Stimulated activated naive CD4-positive, alpha-beta T cell (primary cell): ENCODE results near the gene PON1.

Source experiments
- DNase-seq, 6 experiments: peaks; one replicate each; lab custom pipeline; 2025; lab: John Stamatoyannopoulos, UW

PON1 gene

GRCh38 chr7:95324431-95324830 lies at the start of gene PON1:
Gene PON1 (minus strand): TSS chr7:95324532. CDS start chr7:95324475, 57 bp downstream.
- DNase-seq = peak in 1 of 6 experiments; percentile 5

DNA sequence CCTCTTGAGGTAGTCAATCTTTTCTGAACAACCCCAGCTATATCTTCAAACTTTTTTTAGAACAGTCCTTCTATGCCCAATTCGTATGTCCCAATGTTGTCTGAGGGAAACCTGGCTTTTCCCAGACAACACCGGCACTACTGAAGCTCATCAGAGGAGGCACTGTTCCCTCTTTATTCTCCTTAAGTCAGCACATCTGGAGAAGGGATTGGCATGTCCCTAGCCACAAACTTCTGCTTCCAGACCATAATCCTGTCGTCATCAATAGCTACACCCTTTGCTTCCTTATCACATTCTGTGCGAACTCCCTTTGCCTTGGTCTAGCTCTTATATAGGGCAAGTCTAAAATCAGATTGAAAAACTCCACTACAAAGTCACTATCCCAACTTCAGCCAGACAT lies 49.0 kb upstream of the PON1 start:
- DNase-seq = no peak

DNA sequence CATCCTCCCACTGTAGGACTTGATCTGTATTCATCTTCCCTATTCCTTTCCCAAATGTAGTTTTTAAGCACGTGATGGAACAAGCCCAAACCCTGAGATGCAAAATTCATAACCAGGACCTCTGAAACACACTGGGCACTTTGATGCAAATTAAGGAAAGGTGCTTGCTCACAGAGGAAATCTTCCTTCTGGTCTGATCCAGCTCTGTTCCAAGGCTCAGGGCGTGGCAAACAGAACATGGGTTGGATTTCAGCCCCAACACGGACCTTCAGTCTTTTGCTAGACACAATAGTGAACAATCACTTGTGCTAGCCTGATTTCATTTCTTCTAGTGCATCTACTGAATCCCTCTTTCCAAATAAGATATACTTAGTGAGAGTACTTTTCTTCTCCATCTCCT lies 43.9 kb upstream of the PON1 start:
- DNase-seq = no peak

- no peak for DNase-seq
Observed at GRCh38 chr7:95367606-95368005, 43.3 kb upstream of the PON1 start.

DNA sequence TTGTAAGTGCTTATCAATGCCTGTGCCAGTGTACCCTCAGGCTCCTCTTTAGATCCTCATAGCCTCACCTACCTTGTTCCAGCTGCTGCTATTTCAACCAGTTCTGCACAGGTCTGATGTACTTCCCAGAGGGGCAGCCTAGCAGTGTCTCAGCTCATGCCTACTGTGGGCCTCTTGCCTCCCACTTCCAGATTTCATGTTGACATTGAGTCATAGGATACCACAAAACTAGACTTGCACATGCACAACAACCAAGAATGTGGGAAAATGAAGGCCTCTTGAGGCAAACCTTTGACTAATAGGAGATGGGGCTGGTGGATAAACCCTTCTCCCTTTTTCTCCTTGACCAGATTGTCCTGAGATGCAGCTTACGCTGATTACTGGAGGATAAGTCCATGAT lies 40.8 kb upstream of the PON1 start:
- DNase-seq = no peak

- no peak for DNase-seq
Observed at GRCh38 chr7:95357623-95358022, 33.3 kb upstream of the PON1 start.

- DNase-seq = no peak
Observed at GRCh38 chr7:95342642-95343307, 18.4 kb upstream of the PON1 start.

DNA sequence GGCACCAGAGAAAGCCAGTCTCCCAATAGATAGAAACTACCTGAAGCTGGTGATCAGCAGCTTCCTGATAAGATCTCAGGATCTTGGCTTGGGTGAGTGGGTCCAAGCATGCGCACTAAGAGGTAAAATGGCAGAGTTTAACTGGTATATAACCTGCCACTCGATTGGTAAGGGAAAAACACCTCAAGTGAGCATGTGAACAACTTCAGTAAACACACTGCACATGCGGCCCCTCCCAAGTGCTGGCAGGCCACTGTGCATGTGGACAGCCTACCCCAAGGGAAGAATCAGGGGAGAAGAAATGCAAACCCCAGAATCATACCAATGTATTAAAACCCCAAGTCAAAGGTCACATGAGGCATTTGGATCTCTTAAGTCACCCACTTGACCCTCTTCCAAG lies 17.7 kb upstream of the PON1 start:
- DNase-seq = no peak

GRCh38 chr7:95340491-95340890 lies 16.2 kb upstream of the PON1 start:
- DNase-seq = no peak

- DNase-seq = no peak
Observed at GRCh38 chr7:95338832-95339231, 14.5 kb upstream of the PON1 start.

DNA sequence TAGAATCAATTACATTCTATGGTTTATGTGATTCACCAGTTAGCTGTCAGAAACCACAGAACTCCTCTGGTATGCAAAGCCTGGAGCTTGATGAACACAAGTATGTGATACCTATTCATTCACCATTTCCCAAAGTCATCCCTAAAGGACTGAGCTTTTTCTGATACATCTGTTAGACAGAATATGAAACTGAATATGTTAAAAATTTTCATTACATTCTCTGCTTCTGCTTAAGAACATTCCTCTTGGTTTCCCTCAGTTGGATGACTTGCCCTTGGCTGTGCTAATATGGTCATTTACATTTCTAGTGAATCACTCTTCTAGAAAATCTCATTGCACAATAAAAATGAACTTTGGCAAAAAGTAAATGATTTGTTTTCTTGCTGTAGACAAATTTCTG lies 10.8 kb upstream of the PON1 start:
- DNase-seq = no peak

DNA sequence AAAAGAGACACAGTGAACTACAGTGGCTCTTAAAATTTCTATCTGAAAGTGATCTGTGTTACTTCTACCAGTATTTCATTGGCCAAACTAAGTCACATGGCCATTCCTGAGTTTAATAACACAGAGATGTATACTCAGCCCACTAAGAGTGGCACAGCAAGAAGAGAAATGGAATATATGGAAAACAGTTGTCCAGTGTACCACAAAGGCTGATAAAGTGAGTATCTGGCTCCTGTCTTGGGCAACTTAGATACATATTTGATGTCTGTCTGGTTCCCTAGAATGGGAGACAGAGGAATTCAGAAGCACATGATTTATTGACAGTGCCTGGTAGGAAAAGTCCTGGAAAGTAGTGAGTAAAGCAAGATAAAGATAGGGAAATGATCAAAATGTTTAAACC lies 10.1 kb upstream of the PON1 start:
- DNase-seq = no peak

DNA sequence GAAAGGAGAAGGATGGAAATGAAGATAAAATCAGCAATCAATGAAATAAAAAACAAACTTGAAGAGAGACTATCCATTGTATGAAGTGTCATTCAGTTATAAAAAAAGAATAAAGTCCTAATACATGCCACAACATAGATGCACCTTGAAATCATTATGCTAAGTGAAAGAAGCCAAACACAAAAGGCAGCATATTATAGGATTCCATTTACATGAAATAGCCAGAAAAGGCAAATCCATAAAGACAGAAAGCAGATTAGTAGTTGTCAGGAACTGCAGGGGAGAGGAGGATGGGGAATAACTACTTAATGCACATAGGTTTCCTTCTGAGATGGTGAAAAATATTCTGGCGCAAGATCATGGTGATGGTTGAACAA lies 6.6 kb upstream of the PON1 start:
- DNase-seq = peak in 1 of 6 experiments; percentile 33

GRCh38 chr7:95330204-95330960 lies 6.0 kb upstream of the PON1 start:
- DNase-seq = peak in 3 of 6 experiments; percentile 4 to 33 (median 20)

- no peak for DNase-seq
Observed at GRCh38 chr7:95327356-95327755, 3.0 kb upstream of the PON1 start.

DNA sequence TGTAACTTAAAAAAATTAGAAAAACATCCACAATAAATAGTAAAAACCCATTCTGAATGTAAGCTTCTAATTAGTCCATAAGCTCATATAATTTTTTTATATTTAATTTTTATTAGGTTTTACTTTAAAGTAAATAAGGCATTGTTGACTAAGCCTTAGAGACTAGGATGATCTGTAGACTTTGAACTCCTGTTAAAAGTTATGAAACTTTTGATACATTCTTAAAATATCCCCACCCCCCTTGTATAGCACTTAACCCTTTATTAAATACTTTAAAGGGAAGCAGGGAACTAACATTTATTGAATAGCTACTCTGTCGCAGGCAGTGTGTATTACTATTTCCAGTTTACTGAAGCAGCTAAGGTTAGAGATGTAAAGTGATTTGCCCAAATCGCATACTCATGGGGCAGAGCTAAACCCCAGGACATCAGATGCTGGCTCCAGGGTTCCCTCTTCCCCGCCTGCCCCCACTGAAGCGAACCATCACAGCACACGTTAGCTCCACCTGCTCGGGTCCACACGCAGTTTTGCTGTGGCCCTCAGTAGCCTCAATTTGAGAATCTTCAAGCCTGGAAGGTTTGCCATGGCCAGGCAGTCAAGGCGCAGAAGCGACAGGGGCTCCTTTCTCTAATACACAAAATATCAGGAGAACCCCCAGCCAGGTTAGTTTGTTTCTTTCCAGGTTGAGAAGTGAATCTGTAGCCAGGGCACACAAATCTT lies 762 bp downstream of the PON1 start:
- DNase-seq = no peak

- no peak for DNase-seq
Observed at GRCh38 chr7:95322854-95323253, 1.5 kb downstream of the PON1 start.

GRCh38 chr7:95322396-95322795 lies 1.9 kb downstream of the PON1 start:
- DNase-seq = no peak

DNA sequence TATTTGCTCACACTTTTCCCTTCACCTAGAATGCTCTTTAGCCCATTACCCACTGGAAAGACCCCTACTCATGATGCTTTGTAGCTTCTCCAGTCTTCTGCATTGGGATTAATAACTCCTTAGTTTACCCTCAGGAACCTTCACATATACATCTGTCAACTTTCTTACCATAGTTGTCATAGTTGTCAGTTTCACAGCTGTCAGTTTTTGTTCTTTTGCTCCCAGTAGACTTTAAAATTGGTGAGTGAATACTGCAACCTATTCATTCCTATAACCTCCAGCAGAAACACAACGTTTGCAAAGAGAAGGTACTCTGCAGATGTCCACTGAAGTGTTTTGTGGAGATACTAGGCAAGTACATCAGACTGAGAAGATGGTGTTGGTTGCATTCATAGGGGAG lies 2.6 kb downstream of the PON1 start:
- no peak for DNase-seq

DNA sequence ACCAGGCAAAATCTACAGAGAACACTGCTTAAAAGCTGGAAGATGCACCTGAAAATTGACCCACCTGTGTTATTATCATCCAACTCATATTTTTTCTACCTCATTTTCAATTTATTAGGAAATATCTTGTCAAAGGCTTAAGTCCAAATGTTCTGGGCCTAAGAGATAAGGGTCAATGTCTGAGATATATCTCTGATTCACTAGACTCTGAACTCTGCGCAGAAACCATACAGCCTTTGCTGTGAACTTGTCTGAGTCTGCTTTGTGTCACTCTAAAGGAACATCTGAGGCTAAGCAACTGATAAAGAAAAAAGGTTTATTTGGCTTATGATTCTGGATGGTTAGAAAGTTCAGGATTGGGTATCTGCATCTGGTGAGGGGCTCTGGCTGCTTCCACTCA lies 3.7 kb downstream of the PON1 start:
- DNase-seq = no peak

DNA sequence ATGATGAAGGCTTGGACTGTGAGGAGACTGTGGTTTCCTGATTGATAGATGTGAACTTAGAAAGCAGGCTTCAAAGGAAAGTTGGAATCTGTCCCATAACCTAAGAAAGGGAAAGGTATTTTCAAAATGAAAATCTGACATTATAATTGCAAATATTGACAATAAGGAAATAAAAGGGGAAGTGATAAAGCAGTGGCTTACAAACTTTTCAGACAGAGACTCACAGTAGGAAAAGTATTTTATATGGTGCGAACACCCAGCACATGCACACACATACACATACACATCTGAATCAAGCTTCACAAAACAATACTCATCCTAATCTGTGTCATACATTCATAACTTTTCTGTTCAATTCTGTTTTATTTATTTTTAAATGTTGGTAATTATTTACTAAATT lies 4.8 kb downstream of the PON1 start:
- no peak for DNase-seq

DNA sequence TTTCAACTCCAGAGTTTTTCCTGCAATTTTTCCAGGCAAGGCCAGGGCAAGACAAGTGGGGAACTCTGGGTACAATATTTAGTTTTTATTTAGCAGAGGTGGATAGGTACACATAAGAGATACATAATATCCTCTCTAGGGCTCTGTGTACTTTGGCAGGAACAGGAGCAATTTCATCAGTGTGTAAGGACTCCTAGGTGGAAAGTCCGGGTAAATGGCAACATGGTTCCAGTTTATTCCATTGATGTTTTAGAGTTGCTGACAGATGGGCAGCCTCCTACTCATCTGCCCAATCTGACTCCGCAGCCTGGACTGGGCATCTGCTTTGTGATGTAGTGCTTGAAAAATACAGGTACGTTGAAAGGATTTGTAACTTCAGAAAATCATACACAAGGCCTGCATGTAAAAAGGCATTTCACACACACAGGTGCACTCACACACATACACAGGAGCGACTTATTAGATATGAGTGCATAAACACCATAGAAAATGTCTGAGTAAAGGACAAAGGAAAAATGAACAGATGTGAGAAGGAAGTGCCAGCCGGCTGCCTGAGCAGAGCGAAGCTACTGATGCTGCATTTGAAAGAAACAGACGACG lies 5.7 kb downstream of the PON1 start:
- no peak for DNase-seq

DNA sequence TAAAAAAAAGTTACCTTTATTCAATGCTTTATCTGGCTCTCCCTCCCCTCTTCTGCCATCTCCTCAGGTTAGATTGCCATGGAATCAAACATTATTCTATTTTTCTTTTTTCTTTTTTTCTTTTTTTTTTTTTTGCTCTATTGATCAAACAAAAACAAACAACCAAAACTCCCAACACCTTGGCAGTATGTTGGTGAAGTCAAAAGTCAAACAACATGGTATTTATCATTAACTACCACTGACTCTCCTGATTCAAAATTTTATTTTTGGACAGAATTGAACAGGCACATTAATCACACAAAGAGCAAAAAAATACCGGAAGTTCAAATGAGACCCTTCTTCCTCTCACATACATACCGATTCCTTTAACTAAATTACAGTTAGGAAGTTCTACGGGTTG lies 6.4 kb downstream of the PON1 start:
- no peak for DNase-seq
